ENCODE results near the gene WASL. TPM values are rescaled to one million over a fixed set of nuclear protein-coding genes. Genes with fewer than 3 reads are reported as not detected.
"Not testable (repeated sequence)": the region's sequence is repeated elsewhere in the genome, so short reads cannot be mapped to it uniquely, and the experiment has no call there.

Gene WASL
- total RNA-seq, 6 experiments from 2014 or later = 22.7 to 27.6 (median 26.5) TPM

DNA sequence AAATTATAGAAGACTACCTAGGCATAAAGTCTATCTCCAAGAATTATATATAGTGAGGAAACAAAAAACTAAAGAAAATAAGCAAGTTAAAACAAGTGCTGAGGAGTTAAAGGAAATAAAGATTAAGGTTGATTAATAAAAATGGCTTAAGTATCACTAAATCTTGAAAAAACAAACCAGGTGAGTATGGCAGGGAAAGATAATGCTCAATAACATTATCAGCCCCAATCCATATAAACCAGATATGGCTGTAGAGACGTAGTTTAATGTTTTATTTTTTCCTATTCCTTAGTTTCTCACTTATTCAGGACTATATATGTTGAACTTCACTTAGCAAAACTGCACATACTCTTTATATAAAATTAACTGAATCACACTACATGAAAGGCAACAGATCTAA lies 4.4 kb downstream of the WASL start:
- Mint-ChIP-seq H3K36me3 (ENCODE audit: low read depth) (peaks cover 14% of the 10 kb centered on the region), H3K4me1 (ENCODE audit: low read depth) (peaks cover 42% of the 10 kb centered on the region), H3K4me3 (no peak overlapping the region), H3K9me3 (no peaks in the 10 kb centered on the region), H3K27me3 (ENCODE audit: insufficient read depth) (no peaks in the 10 kb centered on the region; the same call in none of the 2 replicates), H3K27ac (no peak overlapping the region)
- no peak for DNase-seq
- TF ChIP-seq, protein P1, sequence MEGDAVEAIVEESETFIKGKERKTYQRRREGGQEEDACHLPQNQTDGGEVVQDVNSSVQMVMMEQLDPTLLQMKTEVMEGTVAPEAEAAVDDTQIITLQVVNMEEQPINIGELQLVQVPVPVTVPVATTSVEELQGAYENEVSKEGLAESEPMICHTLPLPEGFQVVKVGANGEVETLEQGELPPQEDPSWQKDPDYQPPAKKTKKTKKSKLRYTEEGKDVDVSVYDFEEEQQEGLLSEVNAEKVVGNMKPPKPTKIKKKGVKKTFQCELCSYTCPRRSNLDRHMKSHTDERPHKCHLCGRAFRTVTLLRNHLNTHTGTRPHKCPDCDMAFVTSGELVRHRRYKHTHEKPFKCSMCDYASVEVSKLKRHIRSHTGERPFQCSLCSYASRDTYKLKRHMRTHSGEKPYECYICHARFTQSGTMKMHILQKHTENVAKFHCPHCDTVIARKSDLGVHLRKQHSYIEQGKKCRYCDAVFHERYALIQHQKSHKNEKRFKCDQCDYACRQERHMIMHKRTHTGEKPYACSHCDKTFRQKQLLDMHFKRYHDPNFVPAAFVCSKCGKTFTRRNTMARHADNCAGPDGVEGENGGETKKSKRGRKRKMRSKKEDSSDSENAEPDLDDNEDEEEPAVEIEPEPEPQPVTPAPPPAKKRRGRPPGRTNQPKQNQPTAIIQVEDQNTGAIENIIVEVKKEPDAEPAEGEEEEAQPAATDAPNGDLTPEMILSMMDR (IDR thresholded peaks at IDR 0.05) = no peak

DNA sequence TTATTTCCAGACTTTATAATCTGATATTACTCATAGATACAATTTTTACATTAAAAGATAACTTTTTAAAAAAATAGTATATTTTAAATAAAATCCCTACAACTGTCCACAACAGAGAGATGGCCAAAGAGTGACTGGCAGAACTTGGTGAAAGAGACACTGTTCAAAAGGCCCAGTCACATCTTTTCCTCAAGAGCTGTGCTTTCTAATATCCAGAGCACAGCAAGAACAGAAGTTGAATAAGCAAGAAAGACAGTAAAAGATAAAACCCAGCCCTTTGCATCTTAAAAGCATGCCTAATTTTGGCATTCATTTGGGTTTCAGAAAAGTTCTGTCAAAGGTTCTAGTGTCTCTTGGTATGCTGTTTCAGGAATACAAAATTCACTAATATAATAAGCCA lies 6.9 kb downstream of the WASL start:
- Mint-ChIP-seq H3K4me3 (no peak overlapping the region), H3K36me3 (ENCODE audit: low read depth) (peaks cover 7% of the 10 kb centered on the region), H3K9me3 (no peaks in the 10 kb centered on the region), H3K27me3 (ENCODE audit: insufficient read depth) (no peaks in the 10 kb centered on the region), H3K27ac (no peak overlapping the region), H3K4me1 (ENCODE audit: low read depth) (peaks cover 36% of the 10 kb centered on the region)
- TF ChIP-seq, protein P1 (IDR thresholded peaks at IDR 0.05) = no peak
- DNase-seq = no peak

- H3K36me3 Mint-ChIP-seq (ENCODE audit: low read depth) = peaks cover 4% of the 10 kb centered on the region; the same call in 1 of the 2 replicates
- H3K27ac Mint-ChIP-seq = no peak overlapping the region
- H3K4me3 Mint-ChIP-seq = no peak overlapping the region
- no peak for DNase-seq
- TF ChIP-seq, protein P1 (IDR thresholded peaks at IDR 0.05) = no peak
- H3K4me1 Mint-ChIP-seq (ENCODE audit: low read depth) = peaks cover 28% of the 10 kb centered on the region; the same call in 1 of the 2 replicates
- H3K27me3 Mint-ChIP-seq (ENCODE audit: insufficient read depth) = no peaks in the 10 kb centered on the region
- no peaks in the 10 kb centered on the region for H3K9me3 Mint-ChIP-seq
These were observed 10.0 kb downstream of the WASL start for GRCh38 chr7:123738808-123739207.

GRCh38 chr7:123738356-123738755 lies 10.4 kb downstream of the WASL start:
- H3K27ac Mint-ChIP-seq = no peak overlapping the region
- H3K9me3 Mint-ChIP-seq = no peaks in the 10 kb centered on the region
- H3K4me1 Mint-ChIP-seq (ENCODE audit: low read depth) = peaks cover 28% of the 10 kb centered on the region; the same call in 1 of the 2 replicates
- peaks cover 7% of the 10 kb centered on the region; the same call in 1 of the 2 replicates for H3K36me3 Mint-ChIP-seq (ENCODE audit: low read depth)
- DNase-seq = no peak
- TF ChIP-seq, protein P1 (IDR thresholded peaks at IDR 0.05) = no peak
- no peak overlapping the region for H3K4me3 Mint-ChIP-seq
- H3K27me3 Mint-ChIP-seq (ENCODE audit: insufficient read depth) = no peaks in the 10 kb centered on the region

GRCh38 chr7:123737168-123737674 lies 11.6 kb downstream of the WASL start:
- not testable (repeated sequence) for DNase-seq; H3K27ac Mint-ChIP-seq; H3K4me3 Mint-ChIP-seq; H3K27me3 Mint-ChIP-seq (ENCODE audit: insufficient read depth); H3K9me3 Mint-ChIP-seq
- peaks cover 34% of the 10 kb centered on the region; the same call in 1 of the 2 replicates for H3K4me1 Mint-ChIP-seq (ENCODE audit: low read depth)
- H3K36me3 Mint-ChIP-seq (ENCODE audit: low read depth) = peaks cover 19% of the 10 kb centered on the region

- TF ChIP-seq, protein P1 (IDR thresholded peaks at IDR 0.05) = no peak
- Mint-ChIP-seq H3K4me3 (no peak overlapping the region), H3K36me3 (ENCODE audit: low read depth) (peaks cover 19% of the 10 kb centered on the region), H3K4me1 (ENCODE audit: low read depth) (peaks cover 41% of the 10 kb centered on the region), H3K27ac (no peak overlapping the region), H3K9me3 (no peaks in the 10 kb centered on the region; the same call in 1 of the 2 replicates), H3K27me3 (ENCODE audit: insufficient read depth) (no peaks in the 10 kb centered on the region)
- no peak for DNase-seq
These were observed 13.3 kb downstream of the WASL start for GRCh38 chr7:123735539-123735938.

All from HFFc6 (cell line).